HL-60/S4 treated with phorbol 12-myristate 13-acetate at 8.2 ng/mL for 4 days and 3 days (cell line): ENCODE data around the gene CEP83.
"Not testable (repeated sequence)": the region's sequence is repeated elsewhere in the genome, so short reads cannot be mapped to it uniquely, and the experiment has no call there.

ENCODE experiments used
- in situ Hi-C: fragments of 300-500 bp; cut with MboI; formaldehyde crosslinking; loops from 2 replicates; pipeline ENCODE4 v1.15.0; 2022; ENCODE audit warnings: low sequenced_read_pairs

The CEP83 gene

DNA sequence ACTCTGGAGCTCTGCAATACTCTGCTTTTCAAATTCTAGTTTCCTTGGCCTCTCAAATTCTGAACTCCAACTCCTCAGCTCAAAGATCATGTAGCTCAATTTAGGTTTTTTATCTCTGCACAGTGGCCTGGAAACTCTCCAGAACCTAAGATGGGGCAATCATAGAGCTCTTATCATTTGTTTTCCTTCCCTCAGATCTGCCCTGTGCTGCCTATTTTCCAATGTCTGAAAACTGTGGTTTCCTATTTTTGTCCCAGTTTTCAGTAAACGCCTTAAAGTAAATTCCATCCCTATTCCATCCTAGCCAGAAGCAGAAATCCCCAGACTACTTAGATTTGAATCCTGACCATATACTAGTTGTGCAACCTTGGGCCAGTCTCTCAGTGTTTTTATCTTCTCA, 73.2 kb downstream of the CEP83 start:
- in situ Hi-C loops = no loop called here

DNA sequence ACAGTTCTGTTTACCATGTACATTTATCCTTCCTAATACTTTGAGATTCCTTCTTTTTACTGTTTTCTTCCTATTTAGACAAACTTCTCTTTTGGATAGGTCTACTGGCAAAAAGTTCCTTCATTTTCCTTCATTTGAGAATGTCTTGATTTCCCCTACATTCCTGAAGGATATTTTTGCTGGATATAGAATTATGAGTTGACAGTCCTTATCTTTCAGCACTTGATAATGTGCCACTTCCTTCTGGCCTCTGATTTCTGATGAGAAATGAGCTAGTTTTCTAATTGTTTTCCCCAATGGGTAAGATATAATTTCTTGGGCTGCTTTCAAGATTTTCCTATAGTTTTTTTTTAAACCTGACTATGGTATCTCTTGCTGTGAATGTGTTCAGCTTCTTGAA, 75.6 kb downstream of the CEP83 start:
- in situ Hi-C loops = no loop called here

DNA sequence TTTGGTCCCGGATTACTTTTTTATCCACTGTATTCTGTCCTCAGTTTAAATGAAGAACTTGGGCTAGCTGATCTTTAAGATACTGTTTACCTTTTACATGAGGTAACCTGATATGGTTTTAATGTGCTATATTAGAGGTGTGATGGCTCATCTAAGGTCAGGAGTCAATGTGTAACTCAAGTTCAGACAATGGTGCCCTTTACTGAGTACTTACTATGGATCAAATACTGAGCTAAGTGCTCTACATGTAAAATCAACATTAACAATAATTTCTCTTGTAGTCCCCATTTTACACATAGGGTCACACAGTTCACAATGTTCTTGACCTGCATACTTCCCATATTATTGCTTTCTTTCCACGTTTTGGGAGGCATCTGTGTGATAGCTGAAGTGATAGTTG, 79.2 kb downstream of the CEP83 start:
- in situ Hi-C loops = no loop called here

DNA sequence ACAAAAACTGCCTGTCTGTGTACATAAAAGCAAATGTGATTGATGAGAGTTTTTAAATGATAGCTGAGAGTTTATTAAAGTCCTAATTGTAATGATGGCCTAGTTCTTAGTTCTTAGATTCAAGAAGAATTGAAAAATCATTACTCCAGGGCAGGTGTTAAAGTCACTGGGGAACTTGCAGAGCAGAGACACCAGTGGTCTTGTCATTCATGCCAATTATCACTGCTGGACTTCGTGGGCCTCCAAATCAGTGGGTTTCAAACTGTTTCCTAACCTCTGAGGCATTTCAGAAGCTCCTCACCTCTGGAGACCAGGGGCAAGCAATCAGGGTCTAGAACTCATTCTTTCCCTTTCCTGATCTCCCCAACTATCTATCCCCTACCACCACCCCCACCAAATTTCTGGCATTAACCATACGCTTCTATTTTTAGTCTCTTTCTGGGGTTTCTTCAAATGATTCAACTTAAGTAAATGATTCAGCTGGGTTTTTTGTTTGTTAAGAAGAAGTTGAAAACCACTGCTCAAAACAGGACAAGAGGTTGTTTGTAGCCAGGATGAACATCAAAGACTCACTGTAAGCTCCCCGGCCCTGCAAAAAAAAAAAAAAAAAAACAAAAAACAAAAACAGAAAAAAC, 80.1 kb downstream of the CEP83 start:
- in situ Hi-C loops = no loop called here

DNA sequence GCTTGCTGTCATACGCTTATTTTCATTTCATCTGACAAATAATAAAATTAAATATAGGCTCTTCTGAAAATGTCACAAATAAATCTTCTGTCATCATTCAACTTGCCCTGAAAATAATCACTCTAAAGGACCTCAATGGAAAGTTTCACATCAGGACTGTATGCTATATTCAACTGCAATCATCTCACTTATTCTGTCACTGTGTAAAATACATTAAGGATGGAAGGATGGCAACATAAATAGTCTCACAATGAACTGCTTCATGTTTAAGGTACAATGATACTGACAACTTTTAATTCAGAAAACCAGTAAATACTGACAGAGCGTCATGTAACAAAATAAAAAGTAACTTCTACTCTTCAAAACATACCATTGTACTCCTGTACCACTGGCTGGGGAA, 82.1 kb downstream of the CEP83 start:
- in situ Hi-C loops = no loop called here

DNA sequence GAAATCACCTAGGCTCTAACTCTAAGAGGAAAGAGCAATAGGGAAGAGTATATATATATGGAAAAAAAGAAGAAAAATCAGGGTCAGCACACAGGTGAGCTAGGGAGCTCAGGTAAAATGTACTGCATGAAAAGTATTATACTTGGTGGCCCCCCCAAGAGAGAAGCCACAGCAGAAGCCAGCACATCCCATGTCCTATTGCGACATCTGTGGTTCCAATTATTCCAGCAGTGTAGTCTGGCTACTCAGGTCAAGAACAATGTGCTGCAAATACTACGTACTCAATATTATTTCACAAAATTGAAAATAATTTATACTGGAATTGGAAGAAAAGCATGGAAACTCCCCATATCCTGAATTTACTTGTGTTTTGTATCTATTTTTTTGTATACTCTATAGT, 85.5 kb downstream of the CEP83 start:
- in situ Hi-C loops = no loop called here

DNA sequence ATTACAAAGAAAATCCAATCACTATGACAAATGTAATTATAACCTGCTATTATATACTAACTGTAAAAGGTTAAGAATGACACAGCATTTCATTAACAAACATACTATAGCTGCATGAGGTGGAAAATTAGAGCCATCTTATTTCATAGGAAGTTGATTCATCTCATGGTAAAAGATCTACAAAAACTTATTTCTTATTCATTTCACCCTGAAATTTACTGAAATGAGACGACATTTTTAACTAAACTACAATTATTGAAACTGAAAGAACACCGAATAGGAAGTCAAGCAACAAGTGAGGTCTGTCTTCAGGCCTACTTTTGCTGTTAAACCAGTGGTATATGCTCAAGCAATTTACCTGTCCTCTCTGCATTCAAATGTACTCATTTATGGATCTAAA, 87.2 kb downstream of the CEP83 start:
- in situ Hi-C loops = no loop called here

DNA sequence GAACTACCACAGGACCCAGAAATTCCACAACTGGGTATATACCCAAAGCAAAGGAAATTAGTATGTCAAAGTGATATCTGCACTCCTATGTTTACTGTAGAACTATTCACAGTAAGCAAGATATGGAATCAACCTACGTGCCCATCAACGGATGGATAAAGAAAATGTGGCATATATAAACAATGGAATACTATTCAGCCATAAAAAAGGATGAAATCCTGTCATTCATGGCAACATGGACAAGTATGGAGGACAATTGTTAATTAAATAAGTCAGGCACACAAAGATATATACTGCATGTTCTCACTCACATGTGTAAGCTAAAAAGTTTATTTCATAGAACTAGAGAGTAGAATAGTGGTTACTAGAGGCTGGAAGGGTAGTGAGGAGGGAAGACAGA, 97.0 kb downstream of the CEP83 start:
- in situ Hi-C loops = no loop called here

DNA sequence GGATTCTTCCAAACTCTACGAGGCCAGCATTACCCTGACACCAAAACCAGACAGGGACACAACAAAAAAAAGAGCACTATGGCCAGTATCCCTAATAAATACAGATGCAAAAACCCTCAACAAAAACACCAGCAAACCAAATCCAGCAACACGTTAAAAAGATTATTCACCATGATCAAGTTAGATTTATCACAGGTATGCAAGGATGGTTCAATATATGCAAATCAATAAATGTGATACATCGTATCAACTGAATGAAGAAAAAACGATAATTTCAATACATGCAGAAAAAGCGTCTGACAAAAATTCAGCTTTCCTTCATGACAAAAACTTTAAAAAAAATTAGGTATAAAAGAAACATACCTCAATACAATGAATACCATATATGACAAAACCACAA, 99.9 kb downstream of the CEP83 start:
- in situ Hi-C loops = no loop called here

DNA sequence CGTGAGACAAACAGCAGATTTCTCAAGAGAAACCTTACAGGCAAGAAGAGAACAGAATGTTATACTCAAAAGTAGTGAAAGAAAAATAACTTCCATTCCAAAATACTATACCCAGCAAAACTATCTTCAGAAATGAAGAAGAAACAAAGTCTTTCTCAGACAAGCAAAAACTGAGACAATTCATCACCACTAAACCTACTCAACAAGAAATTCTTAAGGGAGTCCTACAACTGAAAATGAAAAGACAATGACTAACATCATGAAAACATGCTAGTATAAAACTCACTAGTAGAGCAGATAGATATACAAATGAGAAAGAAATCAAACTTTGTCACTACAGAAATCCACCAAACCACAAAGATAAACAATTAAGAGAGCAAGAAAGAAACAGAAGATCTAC, 106.5 kb downstream of the CEP83 start:
- in situ Hi-C loops = no loop called here

DNA sequence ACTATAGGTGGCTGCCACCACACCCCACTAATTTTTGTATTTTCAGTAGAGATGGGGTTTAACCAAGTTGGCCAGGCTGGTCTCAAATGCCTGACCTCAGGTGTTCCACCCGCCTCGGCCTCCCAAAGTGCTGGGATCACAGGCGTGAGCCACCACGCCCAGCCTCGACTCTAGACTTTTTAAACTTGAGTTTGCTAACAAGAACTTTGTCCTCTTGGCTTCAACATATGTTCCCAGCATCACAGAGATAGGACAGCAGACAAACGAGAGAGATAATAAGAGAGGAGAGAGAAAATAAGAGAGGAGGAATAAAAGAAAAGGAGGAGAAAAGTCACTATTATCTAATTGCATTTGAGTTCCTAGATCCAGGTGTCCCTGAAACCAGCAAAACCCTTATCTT, 119.1 kb downstream of the CEP83 start:
- in situ Hi-C loops = no loop called here

DNA sequence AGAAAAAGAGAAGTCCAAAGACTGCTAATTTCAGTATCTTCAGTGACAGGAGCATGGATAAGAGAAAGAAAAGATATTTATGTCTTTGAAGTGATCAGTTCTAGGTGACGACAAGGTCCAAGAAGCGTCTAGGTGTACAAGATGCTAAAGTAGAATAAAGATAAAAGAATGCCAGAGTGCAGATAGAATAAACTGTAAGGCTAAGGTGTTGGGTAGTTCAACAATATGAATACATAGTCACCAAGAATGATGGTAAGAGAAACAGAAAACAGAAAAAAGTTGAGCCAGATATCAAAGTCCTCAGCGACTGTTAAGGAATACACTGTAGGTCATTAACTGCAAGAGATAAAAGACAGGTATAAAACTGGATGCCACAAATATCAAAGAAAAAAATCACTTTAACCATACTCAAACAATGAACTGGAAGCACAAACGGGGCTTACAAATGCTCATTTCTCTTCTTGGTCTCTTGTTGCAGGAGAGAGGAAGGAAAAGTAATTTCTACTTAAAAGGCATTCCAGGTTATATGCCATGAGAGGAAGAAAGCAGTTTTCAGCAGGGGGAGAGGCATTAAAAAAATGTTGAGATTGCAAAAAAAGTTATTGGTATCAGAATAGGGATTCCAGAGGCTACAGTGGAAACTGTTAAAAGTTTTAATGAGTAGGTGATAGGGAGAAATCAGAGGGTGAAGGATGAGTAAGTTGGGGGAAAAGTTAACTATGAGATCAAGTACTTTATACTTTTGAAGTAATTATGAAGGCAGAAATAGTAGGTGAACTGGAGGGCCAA, 121.5 kb downstream of the CEP83 start:
- in situ Hi-C loops = no loop called here

DNA sequence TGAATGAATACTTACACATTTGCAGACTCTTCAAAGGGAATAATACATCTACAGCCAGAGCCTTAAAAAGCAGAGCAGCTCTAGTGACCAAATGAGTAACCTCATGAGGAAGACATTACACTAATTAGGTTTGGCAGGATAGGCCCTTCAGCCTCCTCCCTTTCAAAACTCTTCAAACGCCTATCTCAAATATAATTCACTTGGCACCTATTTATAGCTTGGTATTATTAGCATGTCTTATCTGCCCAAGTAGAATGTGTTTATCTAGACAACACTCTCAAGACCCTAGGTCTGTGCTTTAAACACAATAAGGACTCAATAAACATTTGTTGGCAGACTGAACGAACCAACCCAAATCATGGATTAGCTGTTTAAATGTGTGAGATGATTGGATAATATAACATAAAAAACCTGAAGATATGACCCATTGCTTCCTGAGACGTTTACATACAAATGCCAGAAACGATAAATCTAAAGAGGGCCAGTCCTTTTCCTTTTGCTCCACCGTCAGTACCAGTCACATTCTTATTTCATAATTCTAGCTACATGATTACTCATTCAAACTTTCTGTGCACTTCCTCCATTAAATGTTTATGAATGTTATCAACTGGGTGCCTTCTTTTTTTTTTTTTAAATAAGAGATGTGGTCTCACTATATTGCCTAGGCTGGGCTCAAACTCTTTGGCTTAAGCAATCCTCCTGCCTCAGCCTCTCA, 123.3 kb downstream of the CEP83 start:
- in situ Hi-C loops = no loop called here

DNA sequence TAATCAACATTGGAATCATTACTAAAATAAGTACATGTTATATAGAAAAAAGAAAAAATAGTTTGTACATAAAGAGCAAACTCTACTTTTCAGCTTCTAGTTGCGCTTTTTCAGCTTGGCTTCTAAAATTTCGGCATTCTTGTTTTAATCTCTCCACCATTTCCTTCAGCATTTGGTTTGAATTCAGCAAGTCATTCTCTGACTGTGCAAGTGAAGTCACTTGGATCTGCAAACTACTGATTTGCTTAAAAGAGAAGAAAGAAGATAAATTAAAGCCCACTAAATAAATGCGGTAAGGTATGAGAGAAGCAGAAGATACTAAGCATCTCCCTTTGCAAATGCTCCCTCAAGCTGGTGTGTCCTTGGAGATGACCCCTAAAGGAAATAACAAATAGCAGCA, 126.3 kb downstream of the CEP83 start:
- in situ Hi-C loops = no loop called here

DNA sequence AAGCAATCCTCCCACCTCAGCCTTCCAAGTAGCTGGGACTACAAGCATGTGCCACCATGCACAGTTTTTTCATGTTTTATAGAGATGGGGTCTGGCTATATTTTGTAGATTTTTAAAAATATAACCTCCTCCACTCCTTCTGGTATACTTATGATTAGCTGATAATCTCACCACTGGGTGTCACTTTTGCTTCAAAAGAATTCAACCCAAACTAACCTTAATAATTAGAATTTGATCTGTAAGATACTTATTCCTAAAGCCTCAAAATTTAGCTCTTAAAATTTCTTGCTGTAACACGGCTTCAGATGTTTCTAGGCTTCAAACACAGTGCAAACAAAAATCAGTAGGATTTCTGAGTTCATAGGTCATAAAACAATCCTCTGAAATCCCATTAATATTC, 130.3 kb downstream of the CEP83 start:
- in situ Hi-C loops = no loop called here

DNA sequence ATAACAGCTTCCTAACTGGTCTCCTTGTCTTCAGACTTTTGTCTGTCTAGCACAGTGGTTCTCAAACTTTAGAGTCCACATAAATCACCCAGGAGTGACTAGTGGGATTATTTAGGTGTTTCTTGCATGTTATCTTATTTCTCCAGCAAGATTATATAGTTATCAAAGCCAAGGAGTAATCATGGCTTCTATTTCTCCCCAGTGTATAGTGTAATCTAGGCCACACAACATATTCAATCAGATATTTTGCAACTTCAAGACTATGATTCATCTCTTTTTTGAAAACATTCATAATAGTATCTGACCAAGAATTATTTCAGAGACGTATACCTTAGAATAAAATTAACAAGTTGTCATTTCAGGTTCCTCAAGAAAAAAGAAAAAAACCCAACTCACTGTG, 131.9 kb downstream of the CEP83 start:
- in situ Hi-C loops = no loop called here

DNA sequence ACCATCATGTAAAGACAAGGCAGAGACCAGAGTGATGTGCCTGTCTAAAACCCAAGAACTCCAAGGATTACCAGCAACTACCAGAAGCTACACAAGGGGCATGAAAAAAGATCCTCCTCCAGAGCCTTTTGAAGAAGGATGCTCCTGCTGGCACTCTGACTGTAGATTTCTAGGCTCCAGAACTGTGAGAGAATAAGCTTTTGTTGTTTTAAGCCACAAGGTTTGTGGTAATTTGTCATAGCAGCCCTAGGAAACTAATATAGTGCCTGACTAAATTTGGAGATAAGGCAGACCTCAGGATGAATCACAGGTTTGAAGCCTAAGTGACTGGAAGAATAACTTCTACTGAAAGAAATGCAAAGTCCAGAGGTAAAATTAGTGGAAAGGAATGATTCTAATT, 132.9 kb downstream of the CEP83 start:
- in situ Hi-C loops = no loop called here

DNA sequence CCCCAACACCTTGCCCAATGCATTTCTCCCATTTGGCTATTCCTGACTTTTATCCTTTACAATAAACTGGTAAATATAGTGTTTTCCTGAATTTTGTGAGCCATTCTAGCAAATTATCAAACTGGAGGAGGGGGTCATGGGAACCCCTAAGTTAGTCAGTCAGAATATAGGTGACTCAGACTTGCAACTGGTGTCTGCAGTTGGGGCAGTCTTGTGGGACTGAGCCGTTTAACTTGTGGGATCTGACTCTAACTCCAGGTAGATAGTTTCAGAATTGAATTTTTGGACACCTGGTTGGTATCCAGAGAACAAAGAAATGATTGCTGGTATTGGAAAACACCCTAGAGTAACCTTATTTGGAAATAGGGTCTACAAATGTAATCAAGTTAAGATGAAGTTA, 133.4 kb downstream of the CEP83 start:
- in situ Hi-C loops = no loop called here

DNA sequence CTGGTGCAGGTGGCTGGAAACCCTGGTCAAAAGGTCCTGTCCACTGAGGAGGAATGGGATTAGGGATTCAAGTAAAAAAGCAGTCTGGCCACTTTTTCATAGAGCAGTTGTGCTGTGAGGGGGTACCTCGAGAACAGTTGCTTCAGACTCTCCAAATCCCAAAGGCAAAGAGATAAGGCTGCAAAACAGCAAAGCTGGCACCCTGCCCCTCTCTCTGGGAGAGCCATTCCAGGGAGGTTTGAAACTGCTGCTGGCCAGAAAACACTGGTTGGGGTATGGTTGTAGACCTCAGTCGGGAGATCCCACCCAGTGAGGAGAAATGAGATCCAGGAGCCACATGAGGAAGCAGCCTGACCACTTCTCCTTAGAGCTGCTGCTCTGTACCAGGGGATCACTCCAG, 137.3 kb downstream of the CEP83 start:
- in situ Hi-C loops = no loop called here

DNA sequence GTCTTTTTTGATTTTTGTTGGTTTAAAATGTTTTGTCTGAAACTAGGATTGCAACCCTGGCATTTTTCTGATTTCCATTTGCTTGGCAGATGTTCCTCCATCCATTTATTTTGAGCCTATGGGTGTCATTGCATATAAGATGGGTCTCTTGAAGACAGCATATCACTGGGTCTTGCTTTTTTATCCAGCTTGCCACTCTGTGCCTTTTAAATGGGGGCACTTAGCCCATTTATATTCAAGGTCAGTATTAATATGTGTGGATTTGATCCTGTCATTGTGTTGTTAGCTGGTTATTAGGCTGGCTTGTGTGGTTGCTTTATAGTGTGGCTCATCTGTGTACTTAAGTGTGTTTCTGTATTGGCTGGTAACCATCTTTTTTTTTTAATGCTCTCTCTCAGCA, 139.6 kb downstream of the CEP83 start:
- in situ Hi-C loops = no loop called here

DNA sequence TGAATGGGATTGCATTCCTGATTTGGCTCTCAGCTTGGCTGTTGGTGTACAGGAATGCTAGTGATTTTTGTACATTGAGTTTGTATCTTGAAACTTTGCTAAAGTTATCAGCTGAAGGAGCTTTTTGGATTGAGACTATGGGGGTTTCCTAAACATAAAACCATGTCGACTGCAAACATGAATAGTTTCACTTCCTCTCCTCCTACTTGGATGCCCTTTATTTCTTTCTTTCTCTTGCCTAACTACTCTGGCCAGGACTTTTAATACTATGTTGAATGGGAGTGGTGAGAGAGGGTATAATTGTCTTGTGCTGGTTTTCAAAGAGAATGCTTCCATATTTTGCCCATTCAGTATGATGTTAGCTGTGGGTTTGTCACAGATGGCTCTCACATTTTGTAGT, 141.5 kb downstream of the CEP83 start:
- in situ Hi-C loops = no loop called here

DNA sequence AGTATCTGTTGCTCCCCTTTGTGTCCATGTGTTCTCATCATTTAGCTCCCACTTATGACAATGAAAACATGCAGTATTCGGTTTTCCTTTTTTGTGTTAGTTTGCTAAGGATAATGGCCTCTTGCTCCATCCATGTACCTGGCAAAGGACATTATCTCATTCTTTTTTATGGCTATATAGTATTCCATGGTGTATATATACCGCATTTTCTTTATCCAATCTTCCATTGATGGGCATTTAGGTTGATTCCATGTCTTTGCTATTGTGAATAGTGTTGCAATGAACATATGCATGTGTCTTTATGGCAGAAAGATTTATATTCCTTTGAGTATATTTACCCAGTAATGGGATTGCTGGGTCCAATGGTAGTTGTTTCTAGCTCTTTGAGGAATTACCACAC, 143.1 kb downstream of the CEP83 start:
- in situ Hi-C loops = not testable (repeated sequence)
